ENCODE data around the gene PSTPIP2.
"Not testable (repeated sequence)": the region's sequence is repeated elsewhere in the genome, so short reads cannot be mapped to it uniquely, and the experiment has no call there.

PSTPIP2 gene

DNA sequence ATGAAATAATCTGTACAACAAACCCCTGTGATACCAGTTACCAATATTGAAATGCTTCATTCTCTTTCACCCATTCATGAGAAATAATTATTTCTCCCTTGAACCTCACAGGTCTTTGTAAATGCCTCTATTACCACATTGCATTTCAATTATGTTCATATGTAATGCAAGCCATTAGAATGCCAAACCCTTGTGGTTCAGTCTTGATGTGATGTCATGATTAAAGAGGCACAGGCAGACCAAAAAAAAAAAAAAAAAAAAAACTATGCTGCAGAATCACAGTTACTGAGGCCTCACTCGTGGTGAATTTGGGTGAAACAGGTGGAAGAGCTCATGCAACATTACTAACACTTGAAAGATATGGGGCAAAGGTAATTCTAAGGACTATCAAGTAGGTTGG, 95.5 kb downstream of the PSTPIP2 start:
- H3K9ac ChIP-seq (ENCODE audit: low read depth, low read length, poor library complexity, severe bottlenecking) = no peak overlapping the region
- no peaks in the 10 kb centered on the region for H4K20me1 ChIP-seq (ENCODE audit: insufficient read depth, low read length, poor library complexity, severe bottlenecking)

DNA sequence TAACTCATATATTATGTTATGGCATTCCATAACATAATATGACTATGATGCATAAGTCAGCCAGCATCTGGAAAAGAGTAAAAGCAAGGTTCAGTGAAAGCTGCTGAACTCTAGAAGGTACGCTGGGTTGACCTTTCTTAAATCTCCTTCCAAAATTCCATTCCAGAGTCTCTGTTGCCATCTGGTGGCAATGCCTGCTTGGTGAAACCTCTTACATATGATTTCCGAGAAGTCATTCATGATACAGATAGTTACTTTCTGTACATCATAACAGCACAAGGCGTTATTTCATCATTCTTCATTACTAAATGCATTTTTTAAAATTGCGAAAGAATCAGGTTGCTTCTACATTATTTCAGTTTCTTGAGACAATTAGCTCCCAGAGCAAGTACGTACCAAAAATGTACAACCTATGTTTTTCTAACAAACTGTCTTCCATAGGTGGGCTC, 97.9 kb downstream of the PSTPIP2 start:
- Histone ChIP-seq H3K4me1 (ENCODE audit: insufficient read depth, low read length, poor library complexity, severe bottlenecking) (no peaks in the 10 kb centered on the region), H3K9ac (ENCODE audit: low read depth, low read length, poor library complexity, severe bottlenecking) (no peak overlapping the region), H3K4me3 (ENCODE audit: low read length, poor library complexity, severe bottlenecking) (no peak overlapping the region), H2AFZ (ENCODE audit: low read length) (no peak overlapping the region), H4K20me1 (ENCODE audit: insufficient read depth, low read length, poor library complexity, severe bottlenecking) (no peaks in the 10 kb centered on the region), H3K4me2 (ENCODE audit: low read depth, low read length, poor library complexity, severe bottlenecking) (no peak overlapping the region), H3K9me2 (replicated peaks; ENCODE audit: low read depth, low read length) (no peaks in the 10 kb centered on the region), H3K36me3 (ENCODE audit: insufficient read depth, low read length) (no peaks in the 10 kb centered on the region), H3F3A (ENCODE audit: low read depth) (no peaks in the 10 kb centered on the region), H3K27me3 (ENCODE audit: insufficient read depth, low read length, poor library complexity, severe bottlenecking) (no peaks in the 10 kb centered on the region), H3K79me2 (ENCODE audit: insufficient read depth, low read length) (no peaks in the 10 kb centered on the region), H3K9me3 (ENCODE audit: insufficient read depth, low read depth, low read length) (no peaks in the 10 kb centered on the region)
- no peak for TF ChIP-seq EZH2phosphoT487 (IDR thresholded peaks at IDR 0.05; ENCODE audit: borderline replicate concordance)
- TF ChIP-seq, protein P1, sequence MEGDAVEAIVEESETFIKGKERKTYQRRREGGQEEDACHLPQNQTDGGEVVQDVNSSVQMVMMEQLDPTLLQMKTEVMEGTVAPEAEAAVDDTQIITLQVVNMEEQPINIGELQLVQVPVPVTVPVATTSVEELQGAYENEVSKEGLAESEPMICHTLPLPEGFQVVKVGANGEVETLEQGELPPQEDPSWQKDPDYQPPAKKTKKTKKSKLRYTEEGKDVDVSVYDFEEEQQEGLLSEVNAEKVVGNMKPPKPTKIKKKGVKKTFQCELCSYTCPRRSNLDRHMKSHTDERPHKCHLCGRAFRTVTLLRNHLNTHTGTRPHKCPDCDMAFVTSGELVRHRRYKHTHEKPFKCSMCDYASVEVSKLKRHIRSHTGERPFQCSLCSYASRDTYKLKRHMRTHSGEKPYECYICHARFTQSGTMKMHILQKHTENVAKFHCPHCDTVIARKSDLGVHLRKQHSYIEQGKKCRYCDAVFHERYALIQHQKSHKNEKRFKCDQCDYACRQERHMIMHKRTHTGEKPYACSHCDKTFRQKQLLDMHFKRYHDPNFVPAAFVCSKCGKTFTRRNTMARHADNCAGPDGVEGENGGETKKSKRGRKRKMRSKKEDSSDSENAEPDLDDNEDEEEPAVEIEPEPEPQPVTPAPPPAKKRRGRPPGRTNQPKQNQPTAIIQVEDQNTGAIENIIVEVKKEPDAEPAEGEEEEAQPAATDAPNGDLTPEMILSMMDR (conservative IDR thresholded peaks at IDR 0.05; ENCODE audit: low read length) = peak; percentile 89

More for the DNA sequence above, 95.5 kb downstream of the PSTPIP2 start:
- H3K79me2 ChIP-seq (ENCODE audit: insufficient read depth, low read length) = no peaks in the 10 kb centered on the region
- H2AFZ ChIP-seq (ENCODE audit: low read length) = no peak overlapping the region
- H3K36me3 ChIP-seq (ENCODE audit: insufficient read depth, low read length) = no peaks in the 10 kb centered on the region
- no peaks in the 10 kb centered on the region for H3K9me2 ChIP-seq (replicated peaks; ENCODE audit: low read depth, low read length)
- H3K27me3 ChIP-seq (ENCODE audit: insufficient read depth, low read length, poor library complexity, severe bottlenecking) = no peaks in the 10 kb centered on the region
- H3K4me3 ChIP-seq (ENCODE audit: low read length, poor library complexity, severe bottlenecking) = no peak overlapping the region
- no peak for TF ChIP-seq EZH2phosphoT487 (IDR thresholded peaks at IDR 0.05; ENCODE audit: borderline replicate concordance)
- TF ChIP-seq, protein P1 (conservative IDR thresholded peaks at IDR 0.05; ENCODE audit: low read length) = no peak
- no peaks in the 10 kb centered on the region for H3F3A ChIP-seq (ENCODE audit: low read depth)
- H3K4me1 ChIP-seq (ENCODE audit: insufficient read depth, low read length, poor library complexity, severe bottlenecking) = no peaks in the 10 kb centered on the region
- H3K4me2 ChIP-seq (ENCODE audit: low read depth, low read length, poor library complexity, severe bottlenecking) = no peak overlapping the region
- no peaks in the 10 kb centered on the region for H3K9me3 ChIP-seq (ENCODE audit: insufficient read depth, low read depth, low read length)

DNA sequence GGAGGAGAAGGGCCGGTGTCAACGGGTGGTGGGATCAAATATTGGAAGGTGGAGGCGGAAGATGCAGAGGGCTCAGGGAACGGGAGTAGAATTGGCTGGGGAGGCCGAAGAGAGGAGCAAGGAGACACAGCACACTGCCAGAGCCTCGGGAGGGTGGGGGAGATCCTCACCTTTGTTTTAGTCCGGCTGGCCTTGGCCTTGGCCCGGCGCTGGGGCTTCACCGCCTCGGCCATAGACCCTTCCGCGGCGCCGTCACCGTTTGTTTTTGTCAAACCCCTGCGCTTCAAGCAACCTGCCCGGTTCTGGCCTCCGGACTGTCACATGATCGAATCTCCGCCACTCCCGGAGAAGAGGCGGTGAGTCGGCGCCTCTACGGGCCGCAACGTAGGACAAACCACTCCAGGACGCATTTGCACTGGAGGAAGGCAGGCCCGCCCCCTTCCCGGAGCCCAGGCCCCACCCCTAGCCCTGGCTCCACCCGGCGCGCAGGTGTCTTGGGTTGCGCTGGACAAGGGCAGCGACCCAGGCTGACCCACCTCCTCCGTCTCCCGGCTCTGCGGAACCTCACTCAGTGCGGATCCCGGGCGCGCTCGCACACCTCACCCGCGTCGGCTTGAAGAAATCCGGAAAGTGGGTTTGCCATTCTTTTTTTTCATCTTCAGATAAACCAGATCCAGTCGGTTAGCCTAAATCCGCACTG, 104.9 kb downstream of the PSTPIP2 start, which contains the start of gene EPG5:
Gene EPG5 (minus strand): TSS at position 323 of the 700 bp plus-strand sequence. CDS start 90 bp downstream, at position 233.
- TF ChIP-seq, protein P1 (conservative IDR thresholded peaks at IDR 0.05; ENCODE audit: low read length) = no peak
- TF ChIP-seq EZH2phosphoT487 (IDR thresholded peaks at IDR 0.05; ENCODE audit: borderline replicate concordance) = no peak
- Histone ChIP-seq H2AFZ (ENCODE audit: low read length) (peak within 1 kb of the TSS; percentile 96), H3K4me3 (ENCODE audit: low read length, poor library complexity, severe bottlenecking) (peak within 1 kb of the TSS; percentile 91), H3K27me3 (ENCODE audit: insufficient read depth, low read length, poor library complexity, severe bottlenecking) (no peaks in the 10 kb centered on the region), H3F3A (ENCODE audit: low read depth) (peaks cover 10% of the 10 kb centered on the region), H3K79me2 (ENCODE audit: insufficient read depth, low read length) (peaks cover 37% of the 10 kb centered on the region), H3K36me3 (ENCODE audit: insufficient read depth, low read length) (no peaks in the 10 kb centered on the region), H3K9ac (ENCODE audit: low read depth, low read length, poor library complexity, severe bottlenecking) (peak within 1 kb of the TSS; percentile 87), H3K9me3 (ENCODE audit: insufficient read depth, low read depth, low read length) (no peaks in the 10 kb centered on the region), H3K4me2 (ENCODE audit: low read depth, low read length, poor library complexity, severe bottlenecking) (peak within 1 kb of the TSS; percentile 90), H3K4me1 (ENCODE audit: insufficient read depth, low read length, poor library complexity, severe bottlenecking) (peaks cover 39% of the 10 kb centered on the region), H4K20me1 (ENCODE audit: insufficient read depth, low read length, poor library complexity, severe bottlenecking) (peaks cover 8% of the 10 kb centered on the region), H3K9me2 (replicated peaks; ENCODE audit: low read depth, low read length) (no peaks in the 10 kb centered on the region)

DNA sequence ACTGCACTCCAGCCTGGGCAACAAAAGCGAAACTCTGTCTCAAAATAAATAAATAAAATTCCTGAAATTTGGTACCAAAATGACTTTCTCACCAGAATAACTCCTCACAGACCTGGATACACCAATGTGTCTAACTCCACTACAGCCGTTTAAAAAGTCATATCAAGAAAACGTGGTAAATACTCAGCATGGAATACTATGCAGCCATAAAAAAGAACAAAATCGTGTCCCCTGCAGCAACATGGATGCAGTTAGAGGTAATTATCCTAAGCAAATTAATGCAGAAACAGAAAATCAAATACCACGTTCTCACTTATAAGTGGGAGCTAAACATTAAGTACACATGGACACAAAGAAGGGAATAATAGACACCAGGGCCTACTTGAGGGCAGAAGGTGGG, 107.1 kb downstream of the PSTPIP2 start:
- Histone ChIP-seq H3K4me1 (ENCODE audit: insufficient read depth, low read length, poor library complexity, severe bottlenecking) (peaks cover 58% of the 10 kb centered on the region), H3F3A (ENCODE audit: low read depth) (peaks cover 13% of the 10 kb centered on the region)

More for the DNA sequence above, 107.1 kb downstream of the PSTPIP2 start:
- Histone ChIP-seq H4K20me1 (ENCODE audit: insufficient read depth, low read length, poor library complexity, severe bottlenecking) (peaks cover 11% of the 10 kb centered on the region), H3K4me3 (ENCODE audit: low read length, poor library complexity, severe bottlenecking) (peak overlapping the region; percentile 3), H3K4me2 (ENCODE audit: low read depth, low read length, poor library complexity, severe bottlenecking) (peak overlapping the region; percentile 90), H3K79me2 (ENCODE audit: insufficient read depth, low read length) (peaks cover 60% of the 10 kb centered on the region)
- H3K36me3 ChIP-seq (ENCODE audit: insufficient read depth, low read length); H3K9me2 ChIP-seq (replicated peaks; ENCODE audit: low read depth, low read length); H2AFZ ChIP-seq (ENCODE audit: low read length); H3K9me3 ChIP-seq (ENCODE audit: insufficient read depth, low read depth, low read length); H3K27me3 ChIP-seq (ENCODE audit: insufficient read depth, low read length, poor library complexity, severe bottlenecking); H3K9ac ChIP-seq (ENCODE audit: low read depth, low read length, poor library complexity, severe bottlenecking): not testable (repeated sequence)
